Measurements from ENCODE around the gene CWC27.

GRCh38 chr5:64836190-64836755 is 67.5 kb downstream of the CWC27 start:
- TF ChIP-seq POLR2A (IDR thresholded peaks at IDR 0.05; ENCODE audit: low read depth, low read length) (no peak), SPI1 (IDR thresholded peaks at IDR 0.05; ENCODE audit: low read depth, low read length) (no peak), POLR2AphosphoS5 (IDR thresholded peaks at IDR 0.05; ENCODE audit: low read depth, low read length) (no peak), TAF1 (IDR thresholded peaks at IDR 0.05; ENCODE audit: low read depth, low read length) (no peak), POU2F2 (IDR thresholded peaks at IDR 0.05; ENCODE audit: low read depth, low read length) (no peak), PAX5 (IDR thresholded peaks at IDR 0.05; ENCODE audit: insufficient read depth, low read length, severe bottlenecking) (no peak)
